Mucosa of descending colon (tissue), 3 donors: ENCODE measurements around the gene PFDN1. TPM values are rescaled to one million over a fixed set of nuclear protein-coding genes. Genes with fewer than 3 reads are reported as not detected.

Experiments used
- ATAC-seq: fragments of 200-7000 bp; cut with Tn5 transposase; one replicate; pipeline ENCODE4 v1.9.1; 2020; ENCODE audit warnings: mild to moderate bottlenecking, moderate library complexity
- DNase-seq, 3 donors: peaks; one replicate each; pipeline ENCODE4 v3.0.0-alpha.2; 2020
- H3K36me3 ChIP-seq: fragments of 200-600 bp; one replicate; pipeline ENCODE4 v1.8.0; 2021; ENCODE audit warnings: low read depth, mild to moderate bottlenecking
- H3K4me1 ChIP-seq: fragments of 200-600 bp; one replicate; pipeline ENCODE4 v1.8.0; 2021; ENCODE audit warnings: low read depth, mild to moderate bottlenecking
- H3K4me3 ChIP-seq: fragments of 200-600 bp; one replicate; pipeline ENCODE4 v1.8.0; 2021; ENCODE audit warnings: mild to moderate bottlenecking
- H3K9me3 ChIP-seq: fragments of 200-600 bp; one replicate; pipeline ENCODE4 v1.8.0; 2021; ENCODE audit warnings: mild to moderate bottlenecking
- CTCF ChIP-seq: fragments of 200-600 bp; IDR thresholded peaks from one replicate; pipeline ENCODE4 v1.8.0; 2022; ENCODE audit warnings: antibody characterized with exemption, mild to moderate bottlenecking
- intact Hi-C, 2 donors: fragments of 100-400 bp; cut with DNase I in 1 of 2; cut with micrococcal nuclease in 1 of 2; formaldehyde crosslinking; loops; one replicate each; pipeline versions ENCODE4 v1.11.0 to v1.11.1; 2022; cut with DNase I, micrococcal nuclease
- long read RNA-seq, 2 donors: library from polyadenylated mRNA; unstranded; transcript quantifications; one replicate each; pipeline ENCODE4 v2.0.0, GENCODE V29; 2019 to 2021
- total RNA-seq, 3 donors: library from RNA; stranded (reverse); fragmentation: NEBNext Ultra II Directional in 2 of 3; extraction: Animal tissue kit (Norgen Biotek cat#: 25700) in 2 of 3; gene quantifications; one replicate each; pipeline versions ENCODE4 v1.2.1 to v1.2.4, GENCODE V29; 2021 to 2023
- donor health status: DM: no; HTN: no; CAD: no; lungs with moderate emphysema.
- donor health status: DM: no; HTN: no; CAD: no.
- donor health status: DM: no; HTN: yes; CAD: no.

Gene PFDN1
- total RNA-seq, result 10 to 100 TPM; 33.5 to 48.0 (median 35.9) TPM
- long read RNA-seq, donor 1, transcript PFDN1-201 (4 exons, 1,352 nt), result major isoform, 34 of 52 reads
- long read RNA-seq, donor 1, transcript PFDN1-203 (3 exons, 1,091 nt), result minor isoform, 8 of 52 reads
- long read RNA-seq, donor 1, partial matches to known transcripts, result 1 of 52 reads
- long read RNA-seq, donor 1, other reads (novel, unspliced or antisense), result 7 of 52 reads
- long read RNA-seq, donor 2, transcript PFDN1-201 (4 exons, 1,352 nt), result major isoform, 17 of 22 reads
- long read RNA-seq, donor 2, partial matches to known transcripts, result 0 of 22 reads
- long read RNA-seq, donor 2, other reads (novel, unspliced or antisense), result 2 of 22 reads

GRCh38 chr5:140302786-140303639 is at the start of gene PFDN1:
PFDN1 (minus strand) TSS chr5:140303101; CDS start chr5:140303073, 28 bp downstream.
- Histone ChIP-seq H3K4me1 (peaks cover 4% of the 10 kb centered on the region), H3K4me3 (peak within 1 kb of the TSS; percentile 61), H3K36me3 (no peaks in the 10 kb centered on the region), H3K9me3 (no peaks in the 10 kb centered on the region)
- ATAC-seq, result peak; percentile 100
- TF ChIP-seq CTCF, result no peak
- DNase-seq, result peak; percentile 91 to 95 (median 94)
- intact Hi-C loops, result no loop called here

- DNase-seq (peak in 1 of 3 donors; percentile 91), ATAC-seq (no peak)
- Histone ChIP-seq H3K4me3 (no peak overlapping the region), H3K9me3 (no peaks in the 10 kb centered on the region), H3K36me3 (no peaks in the 10 kb centered on the region), H3K4me1 (peaks cover 28% of the 10 kb centered on the region)
- intact Hi-C loops, result loop anchor here in 1 of 2 donors (5.0 kb wide), 1 partner anchor 109 kb away; no protein-coding TSS in a partner anchor
- peak; percentile 70 for TF ChIP-seq CTCF
These were observed 48.9 kb upstream of the PFDN1 start for GRCh38 chr5:140351609-140352334.

GRCh38 chr5:140349244-140349643 is 46.3 kb upstream of the PFDN1 start:
- no peak for TF ChIP-seq CTCF
- peak; percentile 61 for ATAC-seq
- intact Hi-C loops, result loop anchor here in 1 of 2 donors (5.0 kb wide), 1 partner anchor 182 kb away; no protein-coding TSS in a partner anchor
- H3K4me1 ChIP-seq, result peaks cover 32% of the 10 kb centered on the region
- H3K36me3 ChIP-seq, result no peaks in the 10 kb centered on the region
- DNase-seq, result peak; percentile 45 to 69 (median 60)
- H3K4me3 ChIP-seq, result no peak overlapping the region
- no peaks in the 10 kb centered on the region for H3K9me3 ChIP-seq

GRCh38 chr5:140348104-140348503 is 45.2 kb upstream of the PFDN1 start:
- intact Hi-C loops, result loop anchor here in 1 of 2 donors (5.0 kb wide), 1 partner anchor 181 kb away; no protein-coding TSS in a partner anchor
- no peak for TF ChIP-seq CTCF
- DNase-seq (peak; percentile 61 to 75 (median 73)), ATAC-seq (peak; percentile 58)
- Histone ChIP-seq H3K9me3 (no peaks in the 10 kb centered on the region), H3K4me3 (no peak overlapping the region), H3K4me1 (peaks cover 32% of the 10 kb centered on the region), H3K36me3 (no peaks in the 10 kb centered on the region)

- DNase-seq (no peak), ATAC-seq (no peak)
- Histone ChIP-seq H3K4me1 (peaks cover 32% of the 10 kb centered on the region), H3K36me3 (no peaks in the 10 kb centered on the region), H3K4me3 (no peak overlapping the region), H3K9me3 (no peaks in the 10 kb centered on the region)
- intact Hi-C loops, result loop anchor here in 1 of 2 donors (5.0 kb wide), 1 partner anchor 180 kb away; no protein-coding TSS in a partner anchor
- no peak for TF ChIP-seq CTCF
These were observed 44.5 kb upstream of the PFDN1 start for GRCh38 chr5:140347360-140347759.
